ENCODE results near the gene IRF2.
"Not testable (repeated sequence)": the region's sequence is repeated elsewhere in the genome, so short reads cannot be mapped to it uniquely, and the experiment has no call there.

Gene IRF2

GRCh38 chr4:184342857-184343237 is 131.5 kb downstream of the IRF2 start:
- not testable (repeated sequence) for FAIRE-seq

GRCh38 chr4:184342167-184342856 is 132.0 kb downstream of the IRF2 start:
- no peak for FAIRE-seq

- not testable (repeated sequence) for FAIRE-seq
Measured at GRCh38 chr4:184339398-184340193, 134.8 kb downstream of the IRF2 start.

- FAIRE-seq: no peak
Measured at GRCh38 chr4:184337907-184338306, 136.4 kb downstream of the IRF2 start.
